K562 (cell line): Measurements from ENCODE around the gene SAE1. TPM values are rescaled to one million over a fixed set of nuclear protein-coding genes. Genes with fewer than 3 reads are reported as not detected.
A peak's percentile ranks its signal among the peaks of the same experiment; 100 is the strongest.

ENCODE experiments used
- ATAC-seq: fragments of 200-7000 bp; cut with Tn5 transposase; 3 replicates; pipeline ENCODE4 v1.9.1; 2020; ENCODE audit warnings: moderate library complexity
- BruUV-seq: library from RNA; stranded (reverse); fragments of 400-500 nt; replicated peaks from 2 replicates; lab custom pipeline; 2021; lab: Mats Ljungman, UMichigan
- CTCF ChIA-PET: fragments of 300-600 bp; formaldehyde crosslinking; extraction: SDS; loops from one replicate; lab custom pipeline; 2021; ENCODE audit warnings: low intra/inter-chr PET ratio; lab: Yijun Ruan, JAX
- POLR2A ChIA-PET: fragments of 300-600, 350-650 bp; sonication (Branson Sonifier 250); formaldehyde crosslinking; extraction: SDS; loops from one replicate; lab custom pipeline; 2021; ENCODE audit warnings: antibody characterized with exemption, inconsistent platforms; lab: Yijun Ruan, JAX
- DNase-seq, 4 experiments: peaks; one replicate each; pipeline versions ENCODE4 v3.0.0 to v3.0.0-alpha.2; 2011 to 2018; ENCODE audit warnings: low spot score in 3 of 4, mixed read lengths in 3 of 4; ENCODE audit errors: extremely low read depth in 1 of 4
- FAIRE-seq: peaks from 2 replicates; lab custom pipeline; 2011; peaks lifted over from hg19 to GRCh38; lab: Jason Lieb, UNC
- H2AFZ ChIP-seq: 2 replicates; pipeline ENCODE4 v1.6.0; 2011; ENCODE audit warnings: low read depth, low read length, control low read depth, inconsistent platforms
- H3K27ac ChIP-seq: fragments of 200-600 bp; 3 replicates; pipeline ENCODE4 v1.8.0; 2011; ENCODE audit warnings: low read depth, mild to moderate bottlenecking, control low read depth, inconsistent platforms, low read length, moderate library complexity, mixed read lengths; ENCODE audit errors: extremely low read depth
- H3K27me3 ChIP-seq, 2 experiments: fragments of 300-600 bp in 1 of 2; 2 replicates in 1 of 2; 3 replicates in 1 of 2; pipeline versions ENCODE4 v1.6.0 to v1.8.0; 2011; ENCODE audit warnings: inconsistent platforms in 2 of 2, low read length in 2 of 2, mild to moderate bottlenecking in 1 of 2, mixed read lengths in 1 of 2, moderate library complexity in 1 of 2; ENCODE audit not compliant: control insufficient read depth in 2 of 2, insufficient read depth in 2 of 2
- H3K36me3 ChIP-seq: fragments of 300-600 bp; 3 replicates; pipeline ENCODE4 v1.8.0; 2011; ENCODE audit warnings: mild to moderate bottlenecking, low read length, inconsistent platforms; ENCODE audit not compliant: control insufficient read depth, insufficient read depth
- H3K4me1 ChIP-seq, 2 experiments: fragments of 200-600 bp in 1 of 2; replicated peaks in 1 of 2; 2 replicates in 1 of 2; 3 replicates in 1 of 2; pipeline versions ENCODE4 v1.5.1 to v1.8.0; 2011; ENCODE audit warnings: inconsistent platforms in 2 of 2, low read length in 2 of 2, mild to moderate bottlenecking in 1 of 2, mixed read lengths in 1 of 2, moderate library complexity in 1 of 2; ENCODE audit not compliant: control insufficient read depth in 2 of 2, insufficient read depth in 2 of 2
- H3K4me2 ChIP-seq: 2 replicates; pipeline ENCODE4 v1.6.1; 2011; ENCODE audit warnings: low read length, control low read depth, inconsistent platforms, mixed read lengths; ENCODE audit not compliant: insufficient read depth
- H3K4me3 ChIP-seq: fragments of 200-600 bp; sonication (generic), shearing (Covaris generic); 2 replicates; pipeline ENCODE4 v1.5.1; 2016; ENCODE audit warnings: control low read depth, inconsistent platforms
- H3K79me2 ChIP-seq: fragments of 200-600 bp; 3 replicates; pipeline ENCODE4 v1.8.0; 2011; ENCODE audit warnings: low read length, inconsistent platforms; ENCODE audit not compliant: control insufficient read depth, insufficient read depth
- H3K9ac ChIP-seq, 2 experiments: 2 replicates each; pipeline versions ENCODE4 v1.6.0 to v1.6.1; 2011; ENCODE audit warnings: low read depth in 2 of 2, low read length in 2 of 2, control low read depth in 1 of 2, inconsistent platforms in 1 of 2, mild to moderate bottlenecking in 1 of 2, mixed read lengths in 1 of 2; ENCODE audit not compliant: insufficient read depth in 1 of 2
- H3K9me1 ChIP-seq: one replicate; pipeline ENCODE4 v1.6.0; 2011; ENCODE audit warnings: inconsistent platforms, mild to moderate bottlenecking, low read length, moderate library complexity; ENCODE audit not compliant: control insufficient read depth, insufficient read depth
- H3K9me3 ChIP-seq: replicated peaks from 2 replicates; pipeline ENCODE4 v1.5.1; 2011; ENCODE audit warnings: low read depth, low read length, inconsistent platforms; ENCODE audit not compliant: control insufficient read depth, insufficient read depth
- H4K20me1 ChIP-seq: replicated peaks from 2 replicates; pipeline ENCODE4 v1.6.1; 2011; ENCODE audit warnings: low read length, inconsistent platforms, mixed read lengths; ENCODE audit not compliant: control insufficient read depth, insufficient read depth
- BHLHE40 ChIP-seq: IDR thresholded peaks from 2 replicates; pipeline ENCODE4 v1.6.1; 2011; ENCODE audit warnings: low read length, improper control_type of control experiment
- CHAMP1 ChIP-seq: fragments of 450-650 bp; IDR thresholded peaks from 2 replicates; pipeline ENCODE4 v1.6.1; 2016; ENCODE audit warnings: mild to moderate bottlenecking
- CTBP1 ChIP-seq: fragments of 450-650 bp; IDR thresholded peaks from 2 replicates; pipeline ENCODE4 v1.6.1; 2016; ENCODE audit warnings: borderline replicate concordance
- FOXA1 ChIP-seq: fragments of 450-650 bp; IDR thresholded peaks from 2 replicates; pipeline ENCODE4 v1.6.1; 2016; ENCODE audit warnings: mild to moderate bottlenecking, borderline replicate concordance
- KLF1 ChIP-seq: fragments of 450-650 bp; IDR thresholded peaks from 2 replicates; pipeline ENCODE4 v1.6.1; 2016; ENCODE audit warnings: missing genetic modification characterization, missing compliant biosample characterization
- NFYB ChIP-seq: IDR thresholded peaks from 2 replicates; pipeline ENCODE4 v1.6.1; 2011; ENCODE audit warnings: mild to moderate bottlenecking, moderate library complexity; ENCODE audit not compliant: insufficient read length; ENCODE audit errors: extremely low read depth
- PCBP2 ChIP-seq: fragments of 200-400 bp; formaldehyde crosslinking; IDR thresholded peaks from 2 replicates; pipeline ENCODE4 v1.6.1; 2018; ENCODE audit warnings: low read length, low read depth, mild to moderate bottlenecking, moderate library complexity; ENCODE audit not compliant: poor library complexity, severe bottlenecking
- RFX7 ChIP-seq: fragments of 250-450 bp; sonication (Bioruptor Pico); IDR thresholded peaks from 2 replicates; pipeline ENCODE4 v1.5.1; 2021; ENCODE audit warnings: mild to moderate bottlenecking
- SRSF1 ChIP-seq: fragments of 200-400 bp; formaldehyde crosslinking; IDR thresholded peaks from 2 replicates; pipeline ENCODE4 v1.6.1; 2017; ENCODE audit warnings: mild to moderate bottlenecking, low read depth, low read length, moderate library complexity
- USF1 ChIP-seq: sonication (generic); formaldehyde crosslinking; IDR thresholded peaks from 2 replicates; pipeline ENCODE4 v1.9.0; 2022; ENCODE audit warnings: mild to moderate bottlenecking, missing genetic modification reagents
- ZFX ChIP-seq: sonication (generic); formaldehyde crosslinking; IDR thresholded peaks from 2 replicates; pipeline ENCODE4 v1.8.0; 2022; ENCODE audit warnings: mild to moderate bottlenecking, missing genetic modification reagents, moderate library complexity
- ZNF232 ChIP-seq: sonication (generic); formaldehyde crosslinking; IDR thresholded peaks from 2 replicates; pipeline ENCODE4 v1.8.0; 2022; ENCODE audit warnings: mild to moderate bottlenecking, missing genetic modification reagents
- ZNF274 ChIP-seq: IDR thresholded peaks from 2 replicates; pipeline ENCODE4 v1.6.1; 2011; ENCODE audit warnings: low read depth, mild to moderate bottlenecking, low read length, moderate library complexity, borderline replicate concordance
- WGBS: fragments of 100-300 bp; shearing (Covaris generic); methylation state at CpG from one replicate; pipeline ENCODE4 v1.1.6; 2016; ENCODE audit warnings: low coverage, mixed read lengths; ENCODE audit not compliant: insufficient coverage; ENCODE audit errors: missing lambda C conversion rate; 5-methylcytosine and 5-hydroxymethylcytosine counted together
- in situ Hi-C: fragments of 300-500 bp; cut with MboI; formaldehyde crosslinking; loops from 4 replicates; pipeline ENCODE4 v1.15.0; 2018; ENCODE audit warnings: inconsistent platforms, mixed read lengths
- intact Hi-C: fragments of 100-400 bp; cut with micrococcal nuclease; formaldehyde crosslinking; loops from 2 replicates; pipeline ENCODE4 v1.14.2; 2022
- polyA plus RNA-seq, 8 experiments: library from polyadenylated mRNA; depleted of rRNA in 4 of 8; stranded (reverse) in 5 of 8; unstranded in 3 of 8; fragments of >200 nt; fragmentation: Nextera tagmentation in 2 of 8; fragmentation: Illumina TruSeq in 1 of 8; extraction: Ambion mirVana in 2 of 8; extraction: Trizol in 1 of 8; gene quantifications; 2 replicates each; pipeline versions ENCODE4 v1.2.1 to v1.2.3, GENCODE V29; 2011 to 2014; ENCODE audit warnings: inconsistent platforms in 1 of 8, missing spikeins in 1 of 8
- total RNA-seq, 7 experiments: library from RNA; depleted of rRNA in 6 of 7; stranded (reverse); fragments of >200 nt in 6 of 7; fragmentation: Illumina TruSeq in 2 of 7; extraction: Trizol in 2 of 7; gene quantifications; 2 replicates each; pipeline versions ENCODE4 v1.2.1 to v1.2.3, GENCODE V29; 2011 to 2021; ENCODE audit warnings: low replicate concordance in 1 of 7
- TF ChIP-seq, protein P1 (sequence below), 2 experiments: IDR thresholded peaks; 2 replicates each; pipeline ENCODE4 v1.6.1; 2012; ENCODE audit warnings: improper control_type of control experiment in 2 of 2, low read depth in 2 of 2, low read length in 2 of 2, borderline replicate concordance in 1 of 2
- TF ChIP-seq, protein P2 (sequence below): sonication (generic); formaldehyde crosslinking; IDR thresholded peaks from 2 replicates; pipeline ENCODE4 v1.8.0; 2022; ENCODE audit warnings: mild to moderate bottlenecking, missing genetic modification reagents

SAE1 gene
- total and polyA plus RNA-seq, 9 of the 15 experiments (the other 6 are each of a cell fraction or from before 2014, with no cell fraction given): 82.8 to 299 (median 217) TPM

DNA sequence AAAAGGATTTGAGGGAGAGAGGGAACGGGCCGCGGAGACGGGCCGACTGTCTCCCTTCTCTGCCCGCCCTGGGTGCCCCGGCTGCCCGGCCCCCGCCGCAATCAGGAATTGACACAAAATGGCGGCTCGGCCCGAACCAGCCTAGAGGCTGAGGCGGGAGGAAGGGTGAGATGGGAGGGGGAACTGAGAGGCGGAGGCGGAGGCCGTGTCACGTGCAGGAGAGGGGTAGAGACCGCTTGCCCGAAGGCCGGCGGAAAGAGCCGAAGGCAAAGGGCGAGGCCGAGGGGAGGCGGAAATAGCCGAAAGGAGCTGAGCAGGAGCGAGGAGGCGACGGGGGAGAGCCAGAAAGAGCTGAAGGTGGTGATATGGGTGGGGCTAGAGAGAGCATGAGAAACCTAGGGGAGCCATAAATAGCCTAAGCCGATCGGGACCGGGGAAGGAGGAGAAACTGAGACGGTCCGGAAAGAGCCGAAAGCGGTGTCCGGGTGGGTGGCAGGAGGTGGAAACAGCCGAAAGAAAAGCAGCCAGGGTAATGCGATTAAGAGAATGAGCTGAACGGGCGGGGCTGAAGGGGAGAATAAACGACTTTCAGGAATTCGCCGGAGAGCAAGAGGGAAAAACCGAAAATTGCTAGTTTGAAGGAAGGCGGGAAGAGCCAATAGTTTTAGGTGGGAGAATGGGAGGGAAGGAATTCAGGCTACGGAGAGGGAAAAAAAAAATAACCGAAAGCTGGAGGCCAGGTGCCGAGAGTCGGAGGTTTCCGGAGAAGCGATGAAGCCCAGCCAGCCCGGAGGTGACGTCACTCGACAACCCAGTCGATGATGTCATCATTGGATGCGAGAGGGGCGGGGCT, 17.4 kb upstream of the SAE1 start, which contains the start of gene ZC3H4:
ZC3H4 (minus strand) TSS at position 780 of the 853 bp plus-strand sequence. CDS start 1,192 bp downstream, outside the sequence.
- no peaks in the 10 kb centered on the region for H3K9me3 ChIP-seq
- FAIRE-seq: peak; percentile 98
- peak within 1 kb of the TSS; percentile 88 for H3K4me2 ChIP-seq
- H3K36me3 ChIP-seq: peaks cover 22% of the 10 kb centered on the region; the same call in 2 of the 3 replicates
- peak; percentile 91 to 99 (median 94) for DNase-seq
- peak within 1 kb of the TSS; percentile 96 for H3K27ac ChIP-seq
- BruUV-seq: no TSS peak
- no peaks in the 10 kb centered on the region for H3K27me3 ChIP-seq
- H3K79me2 ChIP-seq: peaks cover 42% of the 10 kb centered on the region
- POLR2A ChIA-PET: interaction anchor here (0.5 to 3.0 kb wide), 31 partner anchors 10 to 488 kb away, joined by 3 to 31 read pairs (median 5); partner anchors contain the start of genes DHX34, SAE1 and SLC1A5
- H3K4me1 ChIP-seq: peaks cover 14 to 20% of the 10 kb centered on the region in 2 experiments
- peak; percentile 88 for ATAC-seq
- under 1% methylated on average over 49 of the region's 59 CpGs for WGBS
- no peaks in the 10 kb centered on the region for H3K9me1 ChIP-seq
- intact Hi-C loops: loop anchor here (2.0 to 5.0 kb wide), 2 partner anchors 18 to 251 kb away; partner anchors contain the start of genes ARHGAP35 and SAE1
- H2AFZ ChIP-seq: peak within 1 kb of the TSS; percentile 81
- CTCF ChIA-PET: no interaction called here
- H4K20me1 ChIP-seq: no peaks in the 10 kb centered on the region
- peak within 1 kb of the TSS; percentile 89 for H3K4me3 ChIP-seq
- in situ Hi-C loops: no loop called here
- H3K9ac ChIP-seq: peak within 1 kb of the TSS; percentile 98 to 99
- no peak for TF ChIP-seq NFYB
- TF ChIP-seq ZFX (CRISPR knock-in tag): no peak
- TF ChIP-seq PCBP2: no peak
- TF ChIP-seq, protein P1, sequence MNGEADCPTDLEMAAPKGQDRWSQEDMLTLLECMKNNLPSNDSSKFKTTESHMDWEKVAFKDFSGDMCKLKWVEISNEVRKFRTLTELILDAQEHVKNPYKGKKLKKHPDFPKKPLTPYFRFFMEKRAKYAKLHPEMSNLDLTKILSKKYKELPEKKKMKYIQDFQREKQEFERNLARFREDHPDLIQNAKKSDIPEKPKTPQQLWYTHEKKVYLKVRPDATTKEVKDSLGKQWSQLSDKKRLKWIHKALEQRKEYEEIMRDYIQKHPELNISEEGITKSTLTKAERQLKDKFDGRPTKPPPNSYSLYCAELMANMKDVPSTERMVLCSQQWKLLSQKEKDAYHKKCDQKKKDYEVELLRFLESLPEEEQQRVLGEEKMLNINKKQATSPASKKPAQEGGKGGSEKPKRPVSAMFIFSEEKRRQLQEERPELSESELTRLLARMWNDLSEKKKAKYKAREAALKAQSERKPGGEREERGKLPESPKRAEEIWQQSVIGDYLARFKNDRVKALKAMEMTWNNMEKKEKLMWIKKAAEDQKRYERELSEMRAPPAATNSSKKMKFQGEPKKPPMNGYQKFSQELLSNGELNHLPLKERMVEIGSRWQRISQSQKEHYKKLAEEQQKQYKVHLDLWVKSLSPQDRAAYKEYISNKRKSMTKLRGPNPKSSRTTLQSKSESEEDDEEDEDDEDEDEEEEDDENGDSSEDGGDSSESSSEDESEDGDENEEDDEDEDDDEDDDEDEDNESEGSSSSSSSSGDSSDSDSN (IDR thresholded peaks at IDR 0.05; ENCODE audit: borderline replicate concordance in 1 of 2, low read depth in 2 of 2, low read length in 2 of 2): no peak; a peak in 2 of 4 replicates
- no peak for TF ChIP-seq ZNF232 (CRISPR knock-in tag)
- TF ChIP-seq FOXA1: no peak
- no peak for TF ChIP-seq KLF1 (tag)
- TF ChIP-seq, protein P2, sequence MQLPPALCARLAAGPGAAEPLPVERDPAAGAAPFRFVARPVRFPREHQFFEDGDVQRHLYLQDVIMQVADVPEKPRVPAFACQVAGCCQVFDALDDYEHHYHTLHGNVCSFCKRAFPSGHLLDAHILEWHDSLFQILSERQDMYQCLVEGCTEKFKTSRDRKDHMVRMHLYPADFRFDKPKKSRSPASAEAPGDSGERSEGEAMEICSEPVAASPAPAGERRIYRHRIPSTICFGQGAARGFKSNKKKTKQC (CRISPR knock-in tag): 0 out of 2 replicates have a peak, but pooled peaks have one; percentile 18
- no peak for TF ChIP-seq RFX7
- TF ChIP-seq ZNF274: no peak
- TF ChIP-seq CHAMP1: no peak
- peak; percentile 100 for TF ChIP-seq USF1 (CRISPR knock-in tag)
- TF ChIP-seq SRSF1: no peak
- TF ChIP-seq BHLHE40: peak; percentile 100
- TF ChIP-seq CTBP1: peak; percentile 25; the same call in 1 of the 2 replicates
